ENCODE data around the gene SENP3.
"Not testable (repeated sequence)": the region's sequence is repeated elsewhere in the genome, so short reads cannot be mapped to it uniquely, and the experiment has no call there.

Gene SENP3

GRCh38 chr17:7597561-7597960, 35.8 kb downstream of the SENP3 start:
- DNase-seq, result not testable (repeated sequence)

GRCh38 chr17:7606280-7606679, 44.6 kb downstream of the SENP3 start:
- DNase-seq, result no peak

- no peak for DNase-seq
These were observed 48.9 kb downstream of the SENP3 start for GRCh38 chr17:7610641-7611040.

- no peak for DNase-seq
These were observed 50.0 kb downstream of the SENP3 start for GRCh38 chr17:7611635-7612293.

GRCh38 chr17:7612294-7612640, 50.5 kb downstream of the SENP3 start:
- DNase-seq, result no peak

- no peak for DNase-seq
These were observed 52.2 kb downstream of the SENP3 start for GRCh38 chr17:7613769-7614424.

- DNase-seq, result peak; percentile 100
These were observed 52.9 kb downstream of the SENP3 start, which contains the start of gene FXR2 for GRCh38 chr17:7614425-7615264. Gene FXR2, minus strand, starts transcription at chr17:7614897. Its CDS starts 365 bp downstream, at chr17:7614532.

GRCh38 chr17:7615265-7615747, 53.6 kb downstream of the SENP3 start:
- no peak for DNase-seq

GRCh38 chr17:7618608-7619007, 56.9 kb downstream of the SENP3 start:
- no peak for DNase-seq

- DNase-seq, result no peak
These were observed 59.1 kb downstream of the SENP3 start for GRCh38 chr17:7620835-7621234.

All from CD4-positive, alpha-beta T cell treated with Interleukin-1 beta for 1 hour (primary cell).